GM04504 (cell line): ENCODE measurements around the gene TMC2.

Experiments
- DNase-seq: peaks from one replicate; pipeline ENCODE4 v3.0.0-alpha.2; 2012; ENCODE audit warnings: low read depth

The TMC2 gene

GRCh38 chr20:2631228-2631627 lies 94.9 kb downstream of the TMC2 start:
- no peak for DNase-seq

GRCh38 chr20:2633381-2633780 lies 97.0 kb downstream of the TMC2 start:
- DNase-seq = no peak

GRCh38 chr20:2637246-2637645 lies 100.9 kb downstream of the TMC2 start:
- DNase-seq = no peak

GRCh38 chr20:2640260-2640659 lies 103.9 kb downstream of the TMC2 start:
- no peak for DNase-seq

- no peak for DNase-seq
Measured at GRCh38 chr20:2640899-2641298, 104.5 kb downstream of the TMC2 start.

- DNase-seq = no peak
Measured at GRCh38 chr20:2643708-2644107, 107.3 kb downstream of the TMC2 start.

GRCh38 chr20:2651772-2652723 lies 115.7 kb downstream of the TMC2 start, which contains the start of gene NOP56:
Gene NOP56 (plus strand): TSS chr20:2652632. CDS start chr20:2652661, 29 bp downstream.
- peak; percentile 80 for DNase-seq

GRCh38 chr20:2652724-2653555 lies 116.6 kb downstream of the TMC2 start:
- DNase-seq = no peak

GRCh38 chr20:2653556-2654383 lies 117.4 kb downstream of the TMC2 start:
- DNase-seq = no peak

GRCh38 chr20:2654384-2654822 lies 118.0 kb downstream of the TMC2 start:
- no peak for DNase-seq

GRCh38 chr20:2654831-2655230 lies 118.5 kb downstream of the TMC2 start:
- no peak for DNase-seq

GRCh38 chr20:2655331-2656116 lies 119.2 kb downstream of the TMC2 start:
- no peak for DNase-seq

GRCh38 chr20:2656471-2657117 lies 120.2 kb downstream of the TMC2 start:
- DNase-seq = no peak

GRCh38 chr20:2657241-2657640 lies 120.9 kb downstream of the TMC2 start:
- no peak for DNase-seq

- no peak for DNase-seq
Measured at GRCh38 chr20:2657674-2658073, 121.3 kb downstream of the TMC2 start.

- no peak for DNase-seq
Measured at GRCh38 chr20:2658414-2659354, 122.3 kb downstream of the TMC2 start.

- DNase-seq = no peak
Measured at GRCh38 chr20:2659547-2659946, 123.2 kb downstream of the TMC2 start.

GRCh38 chr20:2663364-2663886 lies 127.1 kb downstream of the TMC2 start:
- DNase-seq = no peak
